Measurements from ENCODE around the gene AK5. TPM values are rescaled to one million over a fixed set of nuclear protein-coding genes. Genes with fewer than 3 reads are reported as not detected.
A peak's percentile ranks its signal among the peaks of the same experiment; 100 is the strongest.

Gene AK5
- total RNA-seq, 2 experiments from 2014 or later: 4.6 to 5.6 TPM

DNA sequence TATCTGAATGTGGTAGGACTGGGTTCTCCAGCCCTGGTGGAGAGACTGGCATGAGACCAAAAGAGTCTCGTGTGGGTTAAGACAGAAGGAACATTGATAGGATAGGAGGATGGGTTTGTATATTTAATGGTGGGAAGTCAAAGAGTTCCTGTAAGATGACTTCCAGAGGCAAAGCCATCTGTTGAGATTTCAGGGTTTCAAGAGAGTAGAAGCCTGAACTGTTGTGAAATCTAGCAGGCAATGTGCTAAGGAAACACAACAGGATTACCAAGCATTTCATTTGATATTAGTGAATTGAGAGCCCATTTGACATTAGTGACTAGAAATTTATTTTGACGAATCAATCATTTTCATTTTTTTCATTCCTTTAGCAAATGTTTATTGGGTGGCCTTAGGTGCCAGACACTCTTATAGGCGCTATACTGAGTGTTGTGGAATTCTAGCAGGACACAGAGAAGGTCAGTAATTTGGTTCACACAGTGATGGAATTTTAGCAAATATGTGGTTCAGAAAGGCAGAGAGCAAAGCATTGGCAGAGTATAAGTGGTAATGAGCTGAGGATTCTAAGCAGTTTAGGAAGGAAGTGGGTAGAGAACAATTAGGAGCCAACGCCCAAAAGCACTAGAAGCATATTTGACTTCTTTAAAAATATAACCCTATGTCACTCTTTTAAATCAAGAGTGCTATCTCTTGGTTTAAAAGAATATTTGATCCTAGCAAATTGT is 149.3 kb downstream of the AK5 start:
- peaks cover 6% of the 10 kb centered on the region for H3K9me3 Mint-ChIP-seq
- intact Hi-C loops (cut with micrococcal nuclease): no loop called here
- H3K4me1 Mint-ChIP-seq (ENCODE audit: low read depth): peaks cover 28% of the 10 kb centered on the region
- TF ChIP-seq CTCF (IDR thresholded peaks at IDR 0.05): no peak
- no peak overlapping the region for H3K4me3 Mint-ChIP-seq
- ChIA-PET POLR2A (no interaction called here), CTCF (no interaction called here)
- H3K27me3 Mint-ChIP-seq: no peaks in the 10 kb centered on the region
- H3K27ac Mint-ChIP-seq: no peak overlapping the region
- peak; percentile 46 for ATAC-seq
- H3K36me3 Mint-ChIP-seq (ENCODE audit: low read depth): peaks cover 11% of the 10 kb centered on the region
- DNase-seq: no peak

- intact Hi-C loops (cut with micrococcal nuclease): no loop called here
- no peak for DNase-seq
- CTCF ChIA-PET: interaction anchor here (1.0 kb wide), 1 partner anchor 99 kb away, joined by 3 read pairs; no protein-coding TSS in a partner anchor
These were observed 152.1 kb downstream of the AK5 start for GRCh38 chr1:77433934-77434333.

GRCh38 chr1:77434967-77435366 is 153.1 kb downstream of the AK5 start:
- DNase-seq (no peak), ATAC-seq (no peak)
- peaks cover 14% of the 10 kb centered on the region for H3K36me3 Mint-ChIP-seq (ENCODE audit: low read depth)
- TF ChIP-seq CTCF (IDR thresholded peaks at IDR 0.05): no peak
- ChIA-PET CTCF (interaction anchor here (1.0 kb wide), 1 partner anchor 98 kb away, joined by 3 read pairs; no protein-coding TSS in a partner anchor), POLR2A (no interaction called here)
- H3K4me1 Mint-ChIP-seq (ENCODE audit: low read depth): peaks cover 29% of the 10 kb centered on the region
- H3K9me3 Mint-ChIP-seq: peaks cover 12% of the 10 kb centered on the region
- intact Hi-C loops (cut with micrococcal nuclease): no loop called here
- peak overlapping the region; percentile 65 for H3K27ac Mint-ChIP-seq
- no peaks in the 10 kb centered on the region for H3K27me3 Mint-ChIP-seq
- peak overlapping the region; percentile 45 for H3K4me3 Mint-ChIP-seq

More at GRCh38 chr1:77433934-77434333, 152.1 kb downstream of the AK5 start:
- Mint-ChIP-seq H3K4me1 (ENCODE audit: low read depth) (peaks cover 29% of the 10 kb centered on the region), H3K9me3 (peaks cover 6% of the 10 kb centered on the region), H3K4me3 (no peak overlapping the region), H3K27me3 (no peaks in the 10 kb centered on the region), H3K27ac (no peak overlapping the region), H3K36me3 (ENCODE audit: low read depth) (peaks cover 10% of the 10 kb centered on the region)
- no peak for TF ChIP-seq CTCF (IDR thresholded peaks at IDR 0.05)
- POLR2A ChIA-PET: no interaction called here
- ATAC-seq: no peak

DNA sequence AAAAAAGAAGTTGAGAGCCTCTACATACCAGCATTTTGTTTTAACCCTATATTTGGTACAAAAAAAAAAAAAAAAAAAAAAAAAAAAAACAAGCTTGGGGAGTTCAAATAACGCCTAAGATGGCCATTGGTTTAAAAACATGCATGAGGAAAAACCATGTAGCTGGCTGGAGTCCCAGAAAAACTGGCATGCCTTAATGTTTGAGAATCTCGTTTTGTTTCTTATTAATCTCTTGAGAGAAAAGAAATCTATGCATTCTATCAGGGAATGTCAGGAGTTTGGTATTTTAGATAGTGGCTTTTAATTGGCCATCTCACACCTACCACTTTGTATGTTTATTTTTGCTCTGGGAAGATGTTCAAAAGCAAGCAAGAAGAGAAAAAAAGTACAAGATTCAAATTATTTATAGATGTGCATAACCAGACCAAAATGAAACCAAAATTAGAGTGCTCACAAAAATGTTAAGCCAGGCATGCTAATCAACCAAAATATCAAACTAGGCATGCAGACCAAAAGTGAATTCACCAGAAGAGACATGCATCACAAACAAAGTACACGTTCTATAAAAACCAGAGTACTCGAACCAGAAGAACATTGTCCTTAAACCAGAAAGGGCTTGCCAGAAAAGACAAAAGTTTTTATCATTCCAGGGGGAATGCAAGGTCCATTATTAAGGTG is 156.6 kb downstream of the AK5 start:
- ChIA-PET POLR2A (no interaction called here), CTCF (interaction anchor here (1.6 kb wide), 1 partner anchor 16 kb away, joined by 4 read pairs; no protein-coding TSS in a partner anchor)
- intact Hi-C loops (cut with micrococcal nuclease): no loop called here
- Mint-ChIP-seq H3K4me3 (peak overlapping the region; percentile 38), H3K4me1 (ENCODE audit: low read depth) (peaks cover 21% of the 10 kb centered on the region), H3K36me3 (ENCODE audit: low read depth) (peaks cover 19% of the 10 kb centered on the region), H3K27me3 (no peaks in the 10 kb centered on the region), H3K27ac (no peak overlapping the region), H3K9me3 (peaks cover 27% of the 10 kb centered on the region)
- no peak for TF ChIP-seq CTCF (IDR thresholded peaks at IDR 0.05)
- ATAC-seq: no peak
- no peak for DNase-seq
